HEK293T (cell line): ENCODE data around the gene B3GNT2.

Experiments
- CTCF ChIA-PET: fragments of 350-600 bp; formaldehyde crosslinking; extraction: SDS; loops from one replicate; lab custom pipeline; 2021; ENCODE audit warnings: antibody characterized with exemption, inconsistent platforms; lab: Yijun Ruan, JAX
- POLR2A ChIA-PET: fragments of 350-600 bp; formaldehyde crosslinking; extraction: SDS; loops from one replicate; lab custom pipeline; 2020; ENCODE audit warnings: antibody characterized with exemption, inconsistent platforms; lab: Yijun Ruan, JAX
- DNase-seq: peaks from one replicate; pipeline ENCODE4 v3.0.0; 2012; ENCODE audit warnings: mixed read lengths; ENCODE audit errors: extremely low spot score
- ARNT ChIP-seq: fragments of 450-650 bp; IDR thresholded peaks from 2 replicates; pipeline ENCODE4 v1.6.1; 2017; ENCODE audit warnings: mild to moderate bottlenecking
- BHLHE40 ChIP-seq: fragments of 450-650 bp; IDR thresholded peaks from 2 replicates; pipeline ENCODE4 v1.6.1; 2016; ENCODE audit warnings: mild to moderate bottlenecking, moderate library complexity, borderline replicate concordance
- CTBP1 ChIP-seq: fragments of 450-650 bp; IDR thresholded peaks from 2 replicates; pipeline ENCODE4 v1.6.1; 2016; ENCODE audit warnings: borderline replicate concordance
- ELF4 ChIP-seq: fragments of 450-650 bp; IDR thresholded peaks from 2 replicates; pipeline ENCODE4 v1.6.1; 2017; ENCODE audit warnings: antibody characterized with exemption
- FOXA1 ChIP-seq: fragments of 450-650 bp; IDR thresholded peaks from 2 replicates; pipeline ENCODE4 v1.6.1; 2016; ENCODE audit warnings: mild to moderate bottlenecking
- FOXK2 ChIP-seq: fragments of 450-650 bp; IDR thresholded peaks from 2 replicates; pipeline ENCODE4 v1.6.1; 2016; ENCODE audit warnings: mild to moderate bottlenecking
- FOXM1 ChIP-seq: fragments of 450-650 bp; IDR thresholded peaks from 2 replicates; pipeline ENCODE4 v1.6.1; 2017; ENCODE audit warnings: mild to moderate bottlenecking, borderline replicate concordance
- HDGF ChIP-seq: fragments of 450-650 bp; IDR thresholded peaks from 2 replicates; pipeline ENCODE4 v1.6.1; 2017; ENCODE audit warnings: antibody characterized with exemption, borderline replicate concordance
- L3MBTL2 ChIP-seq: fragments of 450-650 bp; conservative IDR thresholded peaks from 2 replicates; pipeline ENCODE4 v1.6.1; 2016; ENCODE audit warnings: mild to moderate bottlenecking
- LEF1 ChIP-seq: fragments of 450-650 bp; IDR thresholded peaks from 2 replicates; pipeline ENCODE4 v1.6.1; 2017; ENCODE audit warnings: mild to moderate bottlenecking, borderline replicate concordance
- NFRKB ChIP-seq: fragments of 450-650 bp; IDR thresholded peaks from 2 replicates; pipeline ENCODE4 v1.6.1; 2016; ENCODE audit warnings: mild to moderate bottlenecking, moderate library complexity
- SP1 ChIP-seq: fragments of 450-650 bp; IDR thresholded peaks from 2 replicates; pipeline ENCODE4 v1.6.1; 2017
- SUZ12 ChIP-seq: fragments of 450-650 bp; IDR thresholded peaks from 2 replicates; pipeline ENCODE4 v1.6.1; 2016; ENCODE audit warnings: mild to moderate bottlenecking
- TARDBP ChIP-seq: fragments of 450-650 bp; IDR thresholded peaks from 2 replicates; pipeline ENCODE4 v1.6.1; 2016
- ZNF384 ChIP-seq: fragments of 450-650 bp; IDR thresholded peaks from 2 replicates; pipeline ENCODE4 v1.6.1; 2016
- TF ChIP-seq, protein P1 (sequence below): fragments of 450-650 bp; IDR thresholded peaks from 2 replicates; pipeline ENCODE4 v1.6.1; 2016

Gene B3GNT2

GRCh38 chr2:62176801-62177200, 19.1 kb upstream of the B3GNT2 start:
- ChIA-PET CTCF (no interaction called here), POLR2A (no interaction called here)
- DNase-seq, result no peak
- TF ChIP-seq ARNT, result no peak
- TF ChIP-seq, protein P1, sequence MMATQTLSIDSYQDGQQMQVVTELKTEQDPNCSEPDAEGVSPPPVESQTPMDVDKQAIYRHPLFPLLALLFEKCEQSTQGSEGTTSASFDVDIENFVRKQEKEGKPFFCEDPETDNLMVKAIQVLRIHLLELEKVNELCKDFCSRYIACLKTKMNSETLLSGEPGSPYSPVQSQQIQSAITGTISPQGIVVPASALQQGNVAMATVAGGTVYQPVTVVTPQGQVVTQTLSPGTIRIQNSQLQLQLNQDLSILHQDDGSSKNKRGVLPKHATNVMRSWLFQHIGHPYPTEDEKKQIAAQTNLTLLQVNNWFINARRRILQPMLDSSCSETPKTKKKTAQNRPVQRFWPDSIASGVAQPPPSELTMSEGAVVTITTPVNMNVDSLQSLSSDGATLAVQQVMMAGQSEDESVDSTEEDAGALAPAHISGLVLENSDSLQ, result no peak
- no peak for TF ChIP-seq TARDBP
- TF ChIP-seq SUZ12, result no peak
- no peak for TF ChIP-seq LEF1
- TF ChIP-seq FOXA1, result no peak
- no peak for TF ChIP-seq L3MBTL2
- no peak for TF ChIP-seq NFRKB
- TF ChIP-seq ELF4, result no peak
- TF ChIP-seq HDGF, result no peak
- TF ChIP-seq BHLHE40, result no peak
- TF ChIP-seq FOXK2, result no peak
- TF ChIP-seq CTBP1, result no peak
- TF ChIP-seq ZNF384, result no peak
- no peak for TF ChIP-seq FOXM1
- no peak for TF ChIP-seq SP1

- TF ChIP-seq FOXM1 (no peak), TARDBP (no peak), ARNT (no peak), ELF4 (no peak), ZNF384 (no peak), SUZ12 (no peak), SP1 (no peak), FOXA1 (no peak), NFRKB (no peak), BHLHE40 (no peak), HDGF (no peak), FOXK2 (no peak), CTBP1 (no peak)
- TF ChIP-seq, protein P1, result no peak
- POLR2A ChIA-PET, result no interaction called here
- CTCF ChIA-PET, result no interaction called here
- DNase-seq, result no peak
These were observed 18.4 kb upstream of the B3GNT2 start for GRCh38 chr2:62177392-62178049.

- DNase-seq, result no peak
- ChIA-PET POLR2A (no interaction called here), CTCF (no interaction called here)
- no peak for TF ChIP-seq FOXA1
- TF ChIP-seq L3MBTL2, result no peak
- no peak for TF ChIP-seq FOXM1
- TF ChIP-seq TARDBP, result no peak
- no peak for TF ChIP-seq ARNT
- TF ChIP-seq ZNF384, result no peak
- TF ChIP-seq HDGF, result no peak
- TF ChIP-seq, protein P1, result no peak
- no peak for TF ChIP-seq SP1
- TF ChIP-seq BHLHE40, result no peak
- no peak for TF ChIP-seq SUZ12
- TF ChIP-seq ELF4, result no peak
These were observed 17.1 kb upstream of the B3GNT2 start for GRCh38 chr2:62178741-62179271.

GRCh38 chr2:62180975-62181374, 14.9 kb upstream of the B3GNT2 start:
- no peak for DNase-seq
- POLR2A ChIA-PET, result no interaction called here
- TF ChIP-seq FOXM1 (no peak), FOXK2 (no peak), TARDBP (no peak), SP1 (no peak), HDGF (no peak), L3MBTL2 (no peak), LEF1 (no peak), ELF4 (no peak), SUZ12 (no peak), ZNF384 (no peak), BHLHE40 (no peak), FOXA1 (no peak), ARNT (no peak), NFRKB (no peak), CTBP1 (no peak)
- TF ChIP-seq, protein P1, result no peak
- CTCF ChIA-PET, result no interaction called here

GRCh38 chr2:62181843-62182242, 14.1 kb upstream of the B3GNT2 start:
- no peak for DNase-seq
- POLR2A ChIA-PET, result no interaction called here
- CTCF ChIA-PET, result no interaction called here
- TF ChIP-seq HDGF (no peak), FOXA1 (no peak), ZNF384 (no peak), FOXK2 (no peak), ELF4 (no peak), NFRKB (no peak), SP1 (no peak), FOXM1 (no peak), SUZ12 (no peak), CTBP1 (no peak), TARDBP (no peak), ARNT (no peak), LEF1 (no peak), L3MBTL2 (no peak)
- TF ChIP-seq, protein P1, result no peak
